IPS-18c (cell line): ENCODE results near the gene BRCA2.
"Not testable (repeated sequence)": the region's sequence is repeated elsewhere in the genome, so short reads cannot be mapped to it uniquely, and the experiment has no call there.

Experiments
- H3K4me3 ChIP-seq: 2 replicates; pipeline ENCODE4 v1.7.0; 2013; ENCODE audit warnings: low read depth, mild to moderate bottlenecking, low read length, moderate library complexity; ENCODE audit not compliant: insufficient read depth
- H3K9me3 ChIP-seq: one replicate; pipeline ENCODE4 v1.6.1; 2013; ENCODE audit warnings: mild to moderate bottlenecking, low read length, moderate library complexity; ENCODE audit not compliant: control insufficient read depth, insufficient read depth

The BRCA2 gene

DNA sequence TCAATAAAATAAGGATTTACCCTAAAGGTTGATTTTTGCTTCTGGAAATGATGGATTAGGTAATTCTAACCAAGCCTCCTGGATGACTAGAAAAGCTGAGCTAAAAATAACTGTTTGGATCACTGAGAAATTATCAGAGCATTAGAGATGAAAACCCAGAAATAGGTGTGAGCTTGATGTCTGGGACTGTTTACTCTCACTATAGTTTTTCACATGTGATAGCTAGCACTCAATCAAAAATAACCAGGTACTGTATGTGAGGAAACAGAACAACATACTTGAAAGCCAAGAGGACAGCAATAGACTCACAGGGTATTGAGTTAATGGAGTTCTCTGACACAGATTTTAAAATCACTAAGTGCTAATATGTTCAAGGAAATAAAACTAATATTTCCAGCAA lies 9.7 kb upstream of the BRCA2 start:
- Histone ChIP-seq H3K4me3 (no peak overlapping the region), H3K9me3 (no peaks in the 10 kb centered on the region)

DNA sequence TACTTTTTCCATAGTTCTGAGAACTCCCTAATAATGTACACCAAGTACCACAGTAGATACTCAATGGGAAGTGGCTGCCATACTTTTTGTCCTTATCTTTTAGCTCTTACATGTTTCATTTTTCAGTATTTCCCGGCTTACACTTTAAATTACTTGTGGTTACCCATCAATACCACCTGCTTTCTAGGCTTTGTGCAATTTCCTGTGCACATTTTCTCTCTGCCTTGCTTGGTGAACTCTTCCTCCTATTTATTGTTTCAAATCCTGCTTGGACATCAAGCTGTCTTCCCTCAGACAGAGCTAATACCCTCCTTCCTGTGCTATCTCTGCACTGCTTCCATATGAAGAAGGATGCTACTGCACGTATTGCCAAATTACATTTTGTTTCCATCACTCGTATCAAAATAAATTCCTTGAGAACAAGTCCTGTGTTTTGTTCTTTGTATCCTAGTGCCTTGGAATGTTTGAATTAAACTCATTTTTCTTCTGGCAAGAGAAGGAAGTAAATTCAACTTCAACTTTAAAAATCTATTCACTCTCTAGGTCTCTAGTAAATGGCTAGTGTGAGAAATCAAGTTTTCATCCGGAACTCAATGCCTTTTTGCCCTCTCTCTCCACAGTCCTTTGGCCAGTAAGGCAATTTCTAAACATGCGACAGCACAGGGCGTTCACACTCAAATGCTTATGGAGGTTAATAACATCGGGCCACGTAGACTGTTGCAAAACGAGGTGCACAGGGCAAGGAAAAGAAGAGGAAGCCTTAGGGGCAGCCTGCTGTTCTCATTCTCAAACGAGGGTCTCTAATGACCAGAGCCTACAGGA lies 5.8 kb upstream of the BRCA2 start:
- peaks cover 2% of the 10 kb centered on the region for H3K9me3 ChIP-seq
- no peak overlapping the region for H3K4me3 ChIP-seq

DNA sequence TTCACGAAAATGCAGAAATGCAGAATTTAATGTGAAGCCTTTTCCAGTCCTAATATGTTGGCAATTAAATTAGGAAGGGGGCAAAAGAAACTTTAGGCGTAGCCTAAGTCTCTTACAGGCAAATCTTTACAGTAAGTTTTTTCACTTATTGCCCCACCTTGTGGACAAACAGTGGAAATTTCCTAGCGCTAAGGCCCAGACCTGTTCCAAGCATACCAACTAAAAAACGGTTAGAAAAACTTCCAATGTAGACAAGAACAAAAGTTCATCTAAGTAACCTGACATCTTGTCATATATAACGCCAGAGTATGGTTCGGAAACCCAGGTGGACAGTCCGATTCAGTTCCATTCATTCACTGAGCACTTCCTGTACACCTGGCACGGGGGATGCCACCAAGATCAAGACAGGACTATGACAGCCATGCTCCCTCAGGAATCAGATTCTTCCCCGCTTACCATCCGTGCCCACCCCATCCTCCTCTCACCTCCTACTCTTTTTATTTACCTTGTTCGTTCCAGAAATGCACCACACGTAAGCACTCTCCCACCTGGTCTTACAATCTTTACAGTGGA lies 5.1 kb upstream of the BRCA2 start:
- H3K4me3 ChIP-seq = no peak overlapping the region
- peaks cover 2% of the 10 kb centered on the region for H3K9me3 ChIP-seq

DNA sequence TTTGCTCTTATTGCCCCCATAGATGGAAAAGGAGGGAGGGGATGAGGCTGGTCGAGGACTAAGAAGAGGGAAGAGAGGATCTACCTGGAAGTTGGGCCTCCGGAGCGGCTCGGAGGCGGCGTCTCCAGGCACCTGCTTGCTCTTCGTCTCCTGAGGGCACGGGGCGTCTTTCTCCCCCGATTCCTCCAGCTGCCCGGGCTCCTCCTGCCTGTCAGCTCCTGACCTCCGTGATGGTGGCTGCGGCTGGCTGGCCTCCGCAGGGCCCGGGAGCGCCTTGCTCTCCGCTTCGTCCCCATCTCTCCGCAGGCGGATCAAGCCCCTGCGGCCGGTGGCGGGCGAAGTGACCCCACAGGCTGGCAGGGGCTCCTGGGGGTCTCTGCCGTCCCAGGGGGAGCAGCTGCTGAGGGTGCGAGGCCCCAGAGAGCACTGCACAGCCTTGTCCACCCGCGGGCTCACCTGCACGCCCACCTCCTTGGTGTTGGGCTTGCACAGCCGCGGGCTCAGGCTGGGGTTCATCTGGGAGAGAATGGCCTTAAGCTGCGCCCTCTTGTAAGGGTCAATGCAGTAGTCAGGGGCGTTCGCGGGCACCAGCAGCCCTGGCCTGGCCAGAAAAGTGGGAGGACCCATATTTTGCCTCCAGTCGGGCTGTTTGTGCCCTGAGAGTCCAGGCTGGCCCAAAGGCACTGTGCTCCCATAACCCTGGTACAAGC lies 4.0 kb upstream of the BRCA2 start:
- Histone ChIP-seq H3K9me3 (peaks cover 2% of the 10 kb centered on the region), H3K4me3 (no peak overlapping the region)

DNA sequence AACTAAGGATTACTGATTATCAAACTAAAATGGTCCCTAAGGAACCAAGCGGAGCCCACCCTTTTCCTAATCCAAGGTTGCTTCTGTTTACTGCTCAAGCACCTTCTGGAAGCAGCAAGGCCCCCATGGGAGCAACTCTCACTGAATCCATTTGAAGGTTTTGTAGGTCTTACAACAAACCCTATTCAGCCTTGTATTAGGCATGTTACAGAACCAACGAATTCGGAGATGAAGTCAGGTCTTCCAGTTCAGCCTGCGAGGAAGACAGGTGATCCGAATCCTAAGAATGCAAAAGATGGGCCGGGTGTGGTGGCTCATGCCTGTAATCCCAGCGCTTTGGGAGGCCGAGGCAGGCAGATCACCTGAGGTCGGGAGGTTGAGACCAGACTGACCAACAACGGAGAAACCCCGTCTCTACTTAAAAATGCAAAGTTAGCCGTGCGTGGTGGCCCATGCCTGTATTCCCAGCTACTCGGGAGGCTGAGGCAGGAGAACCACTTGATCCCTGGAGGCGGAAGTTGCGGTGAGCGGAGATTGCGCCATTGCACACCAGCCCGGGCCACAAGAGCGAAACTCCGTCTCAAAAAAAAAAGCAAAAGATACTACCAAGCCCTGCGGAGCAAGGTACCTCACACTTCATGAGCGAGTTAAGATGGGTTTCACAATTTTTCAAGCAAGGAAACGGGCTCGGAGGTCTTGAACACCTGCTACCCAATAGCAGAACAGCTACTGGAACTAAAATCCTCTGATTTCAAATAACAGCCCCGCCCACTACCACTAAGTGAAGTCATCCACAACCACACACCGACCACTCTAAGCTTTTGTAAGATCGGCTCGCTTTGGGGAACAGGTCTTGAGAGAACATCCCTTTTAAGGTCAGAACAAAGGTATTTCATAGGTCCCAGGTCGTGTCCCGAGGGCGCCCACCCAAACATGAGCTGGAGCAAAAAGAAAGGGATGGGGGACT lies 754 bp upstream of the BRCA2 start:
- H3K4me3 ChIP-seq = peak overlapping the region; percentile 65
- H3K9me3 ChIP-seq = peaks cover 2% of the 10 kb centered on the region

DNA sequence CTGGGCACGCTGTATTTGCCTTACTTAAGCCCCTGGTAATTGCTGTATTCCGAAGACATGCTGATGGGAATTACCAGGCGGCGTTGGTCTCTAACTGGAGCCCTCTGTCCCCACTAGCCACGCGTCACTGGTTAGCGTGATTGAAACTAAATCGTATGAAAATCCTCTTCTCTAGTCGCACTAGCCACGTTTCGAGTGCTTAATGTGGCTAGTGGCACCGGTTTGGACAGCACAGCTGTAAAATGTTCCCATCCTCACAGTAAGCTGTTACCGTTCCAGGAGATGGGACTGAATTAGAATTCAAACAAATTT lies 676 bp downstream of the BRCA2 start:
- Histone ChIP-seq H3K4me3 (peak overlapping the region; percentile 65), H3K9me3 (peaks cover 2% of the 10 kb centered on the region)

DNA sequence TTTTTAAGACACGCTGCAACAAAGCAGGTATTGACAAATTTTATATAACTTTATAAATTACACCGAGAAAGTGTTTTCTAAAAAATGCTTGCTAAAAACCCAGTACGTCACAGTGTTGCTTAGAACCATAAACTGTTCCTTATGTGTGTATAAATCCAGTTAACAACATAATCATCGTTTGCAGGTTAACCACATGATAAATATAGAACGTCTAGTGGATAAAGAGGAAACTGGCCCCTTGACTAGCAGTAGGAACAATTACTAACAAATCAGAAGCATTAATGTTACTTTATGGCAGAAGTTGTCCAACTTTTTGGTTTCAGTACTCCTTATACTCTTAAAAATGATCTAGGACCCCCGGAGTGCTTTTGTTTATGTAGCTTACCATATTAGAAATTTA lies 1.2 kb downstream of the BRCA2 start:
- H3K9me3 ChIP-seq = no peaks in the 10 kb centered on the region
- H3K4me3 ChIP-seq = no peak overlapping the region; the same call in 1 of the 2 replicates

DNA sequence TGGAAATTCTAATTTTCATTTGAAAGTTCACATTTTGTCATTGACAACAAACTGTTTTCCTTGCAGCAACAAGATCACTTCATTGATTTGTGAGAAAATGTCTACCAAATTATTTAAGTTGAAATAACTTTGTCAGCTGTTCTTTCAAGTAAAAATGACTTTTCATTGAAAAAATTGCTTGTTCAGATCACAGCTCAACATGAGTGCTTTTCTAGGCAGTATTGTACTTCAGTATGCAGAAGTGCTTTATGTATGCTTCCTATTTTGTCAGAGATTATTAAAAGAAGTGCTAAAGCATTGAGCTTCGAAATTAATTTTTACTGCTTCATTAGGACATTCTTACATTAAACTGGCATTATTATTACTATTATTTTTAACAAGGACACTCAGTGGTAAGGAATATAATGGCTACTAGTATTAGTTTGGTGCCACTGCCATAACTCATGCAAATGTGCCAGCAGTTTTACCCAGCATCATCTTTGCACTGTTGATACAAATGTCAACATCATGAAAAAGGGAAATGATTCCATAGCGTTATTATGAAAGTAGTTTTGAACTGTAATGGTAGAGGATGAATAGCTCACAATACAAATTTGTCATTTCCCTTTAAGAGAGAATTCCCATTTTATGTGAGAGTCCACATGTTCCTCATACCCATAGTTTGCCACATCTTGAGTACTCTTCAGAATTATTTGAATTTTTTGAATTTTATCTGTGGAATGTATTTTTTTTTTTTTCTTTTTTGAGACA lies 2.6 kb downstream of the BRCA2 start:
- no peak overlapping the region for H3K4me3 ChIP-seq
- no peaks in the 10 kb centered on the region for H3K9me3 ChIP-seq

DNA sequence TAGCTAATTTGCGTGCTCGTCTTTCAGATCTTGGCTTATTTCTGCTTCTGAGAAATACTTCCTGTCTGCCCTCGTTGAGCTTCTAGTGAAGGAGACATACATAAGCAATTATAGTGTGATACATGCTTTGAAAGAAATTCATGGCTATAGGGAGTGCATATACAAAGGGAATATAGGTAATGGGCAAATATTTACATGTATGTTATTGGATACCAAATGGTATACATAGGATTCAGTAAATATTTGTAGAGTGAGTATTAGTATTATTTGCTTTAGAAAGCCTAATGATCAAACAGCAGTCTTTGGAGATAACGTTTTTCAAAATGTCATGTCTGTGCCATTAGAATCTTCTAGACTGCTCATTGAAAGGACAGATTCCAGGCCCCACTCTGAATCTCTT lies 5.2 kb downstream of the BRCA2 start:
- H3K4me3 ChIP-seq = no peak overlapping the region
- H3K9me3 ChIP-seq = no peaks in the 10 kb centered on the region

DNA sequence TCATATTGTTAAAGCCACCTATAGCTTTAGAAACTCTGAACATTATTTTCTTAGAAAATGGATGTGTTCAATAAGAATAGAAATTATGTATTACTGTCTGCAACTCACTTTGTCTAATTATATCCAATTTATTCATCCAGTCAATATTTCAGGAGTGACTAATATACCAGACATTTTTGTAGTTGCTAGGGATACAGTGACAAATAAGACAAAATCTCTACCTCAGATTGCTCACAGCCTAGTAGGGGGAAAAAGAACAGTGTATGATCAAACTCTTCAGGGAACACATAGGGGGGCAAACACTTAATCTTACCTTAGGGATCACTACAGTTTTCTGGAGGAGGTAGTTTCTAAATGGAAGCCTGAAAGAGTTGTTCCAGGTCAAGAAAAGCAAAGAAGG lies 8.6 kb downstream of the BRCA2 start:
- Histone ChIP-seq H3K4me3 (no peak overlapping the region), H3K9me3 (no peaks in the 10 kb centered on the region)

DNA sequence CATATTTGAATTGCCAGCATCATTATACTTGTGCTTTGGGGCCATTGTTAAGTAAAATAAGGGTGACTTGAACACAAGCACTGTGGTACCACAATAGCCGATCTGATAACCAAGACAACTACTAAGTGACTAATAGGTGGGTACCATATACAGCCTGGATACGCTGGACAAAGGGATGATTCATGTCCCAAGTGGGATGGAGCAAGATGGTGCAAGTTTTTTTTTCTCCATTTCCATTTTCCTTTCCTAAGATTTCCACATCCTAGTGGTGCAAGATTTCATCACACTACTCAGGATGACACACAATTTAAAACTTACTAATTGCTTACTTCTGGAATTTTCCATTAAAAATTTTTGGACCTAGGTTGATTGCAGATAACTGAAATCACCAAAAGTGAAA lies 15.1 kb downstream of the BRCA2 start:
- no peaks in the 10 kb centered on the region for H3K9me3 ChIP-seq
- no peak overlapping the region for H3K4me3 ChIP-seq

DNA sequence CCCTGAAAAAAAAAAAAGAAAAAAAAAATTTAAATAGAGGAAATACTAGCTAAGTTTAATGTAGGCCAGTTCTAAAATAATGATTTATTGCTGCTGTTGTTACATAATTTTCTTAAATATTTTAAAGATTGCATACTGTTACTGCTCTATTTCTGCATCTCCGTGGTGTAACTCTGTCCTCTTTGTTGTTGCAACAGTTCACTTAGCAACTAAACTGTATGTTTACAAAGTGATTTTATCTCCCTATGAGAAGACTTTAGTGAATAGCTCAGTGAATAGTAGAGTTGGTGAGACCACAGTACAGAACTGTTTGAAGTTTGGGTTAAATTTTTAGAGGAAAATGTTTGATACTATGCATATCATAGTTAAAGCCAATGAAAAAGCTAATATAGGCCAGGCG lies 19.4 kb downstream of the BRCA2 start:
- H3K9me3 ChIP-seq = no peaks in the 10 kb centered on the region

DNA sequence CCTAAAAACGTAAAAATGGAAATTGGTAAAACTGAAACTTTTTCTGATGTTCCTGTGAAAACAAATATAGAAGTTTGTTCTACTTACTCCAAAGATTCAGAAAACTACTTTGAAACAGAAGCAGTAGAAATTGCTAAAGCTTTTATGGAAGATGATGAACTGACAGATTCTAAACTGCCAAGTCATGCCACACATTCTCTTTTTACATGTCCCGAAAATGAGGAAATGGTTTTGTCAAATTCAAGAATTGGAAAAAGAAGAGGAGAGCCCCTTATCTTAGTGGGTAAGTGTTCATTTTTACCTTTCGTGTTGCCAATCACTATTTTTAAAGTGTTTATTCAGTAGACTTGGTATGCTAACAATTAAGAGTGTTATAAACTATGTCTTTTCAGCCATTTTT lies 25.6 kb downstream of the BRCA2 start:
- Histone ChIP-seq H3K9me3 (no peaks in the 10 kb centered on the region), H3K4me3 (no peak overlapping the region)

More for the DNA sequence above, 19.4 kb downstream of the BRCA2 start:
- H3K4me3 ChIP-seq = no peak overlapping the region

DNA sequence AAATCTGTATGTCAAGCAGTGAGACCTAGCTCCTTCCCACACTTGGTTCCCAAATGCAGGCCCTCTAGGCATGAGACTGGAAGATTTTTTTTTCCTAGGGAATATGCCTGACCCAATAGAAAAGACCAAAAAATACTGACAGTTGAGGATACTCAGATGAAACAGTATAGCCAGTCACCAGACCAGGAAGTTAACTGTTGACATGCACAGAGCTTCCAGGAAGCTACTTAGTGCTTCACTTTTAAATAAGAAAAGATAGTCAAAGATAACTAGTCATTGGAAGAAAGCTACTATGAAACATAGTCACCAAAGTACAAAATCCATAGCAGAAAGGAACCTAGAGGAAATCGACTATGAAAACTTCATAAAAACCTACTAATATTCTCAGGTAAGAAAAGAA lies 32.3 kb downstream of the BRCA2 start:
- no peaks in the 10 kb centered on the region for H3K9me3 ChIP-seq

DNA sequence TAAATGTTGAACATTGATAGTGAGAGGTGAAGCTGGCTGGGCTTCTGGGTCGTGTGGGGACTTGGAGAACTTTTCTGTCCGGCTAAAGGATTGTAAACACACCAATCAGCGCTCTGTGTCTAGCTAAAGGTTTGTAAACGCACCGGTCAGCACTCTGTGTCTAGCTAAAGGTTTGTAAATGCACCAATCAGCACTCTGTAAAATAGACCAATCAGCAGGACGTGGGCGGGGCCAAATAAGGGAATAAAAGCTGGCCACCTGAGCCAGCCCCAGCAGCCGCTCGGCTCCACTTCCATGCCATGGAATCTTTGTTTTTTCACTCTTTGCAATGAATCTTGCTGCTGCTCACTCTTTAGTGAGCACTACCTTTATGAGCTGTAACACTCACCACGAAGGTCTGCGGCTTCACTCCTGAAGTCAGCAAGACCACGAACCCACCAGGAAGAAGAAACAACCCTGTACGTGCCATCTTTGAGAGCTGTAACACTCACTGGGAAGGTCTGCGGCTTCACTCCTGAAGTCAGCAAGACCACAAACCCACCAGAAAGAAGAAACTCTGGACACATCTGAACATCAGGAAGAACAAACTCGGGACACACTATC lies 35.6 kb downstream of the BRCA2 start:
- H3K4me3 ChIP-seq, H3K9me3 ChIP-seq: not testable (repeated sequence)

More for the DNA sequence above, 32.3 kb downstream of the BRCA2 start:
- H3K4me3 ChIP-seq = no peak overlapping the region

DNA sequence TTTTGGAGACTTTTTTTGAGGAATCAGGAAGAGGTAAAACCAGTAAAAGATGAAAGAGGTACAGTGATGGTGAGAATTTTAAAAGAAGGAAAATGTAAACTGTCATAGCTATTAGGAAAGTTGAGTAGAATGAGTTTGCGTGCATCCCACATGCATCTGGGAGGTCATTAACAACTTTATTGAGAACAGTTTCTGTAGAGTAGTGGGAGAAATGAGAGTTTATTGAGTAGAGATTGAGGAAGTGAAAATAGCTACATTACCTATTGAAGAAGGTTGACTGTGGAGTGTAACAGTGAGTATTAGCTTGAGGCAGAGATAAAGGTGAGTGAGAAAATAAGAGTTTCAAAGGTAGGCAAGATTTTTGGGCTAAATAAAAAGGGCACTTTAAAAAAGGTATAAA lies 38.7 kb downstream of the BRCA2 start:
- Histone ChIP-seq H3K4me3 (no peak overlapping the region), H3K9me3 (no peaks in the 10 kb centered on the region)
